Endothelial cell of umbilical vein (primary cell): ENCODE data around the gene MMP27. TPM values are rescaled to one million over a fixed set of nuclear protein-coding genes. Genes with fewer than 3 reads are reported as not detected.

ENCODE experiments used
- BruUV-seq: library from RNA; stranded (reverse); fragments of 400-500 nt; replicated peaks from 2 replicates; lab custom pipeline; 2021; lab: Mats Ljungman, UMichigan
- CTCF ChIA-PET: fragments of 300-600, 350-600 bp; sonication (Branson Sonifier 250); formaldehyde crosslinking; loops from one replicate; lab custom pipeline; 2021; ENCODE audit warnings: antibody characterized with exemption, inconsistent platforms; lab: Charles Lee
- POLR2A ChIA-PET: fragments of 300-600, 350-600 bp; sonication (Branson Sonifier 250); formaldehyde crosslinking; loops from one replicate; lab custom pipeline; 2021; ENCODE audit warnings: antibody characterized with exemption, inconsistent platforms; lab: Charles Lee
- DNase-seq: peaks from one replicate; pipeline ENCODE4 v3.0.0-alpha.2; 2011; ENCODE audit warnings: low read depth, low spot score
- FAIRE-seq: peaks from 2 replicates; lab custom pipeline; 2011; peaks lifted over from hg19 to GRCh38; lab: Jason Lieb, UNC
- H2AFZ ChIP-seq: 2 replicates; pipeline ENCODE4 v1.6.0; 2012; ENCODE audit warnings: low read depth, low read length, control low read depth, inconsistent platforms
- H3K27ac ChIP-seq: 2 replicates; pipeline ENCODE4 v1.5.1; 2011; ENCODE audit warnings: low read depth, mild to moderate bottlenecking, control low read depth, low read length, moderate library complexity; ENCODE audit not compliant: insufficient read depth
- H3K27me3 ChIP-seq, 2 experiments: 2 replicates each; pipeline versions ENCODE4 v1.6.0 to v1.6.1; 2011; ENCODE audit warnings: low read length in 2 of 2, mixed read lengths in 1 of 2; ENCODE audit not compliant: control insufficient read depth in 2 of 2, insufficient read depth in 2 of 2
- H3K36me3 ChIP-seq, 2 experiments: 2 replicates in 1 of 2; 3 replicates in 1 of 2; pipeline ENCODE4 v1.5.1; 2011; ENCODE audit warnings: low read length in 2 of 2, mild to moderate bottlenecking in 1 of 2, moderate library complexity in 1 of 2; ENCODE audit not compliant: control insufficient read depth in 2 of 2, insufficient read depth in 2 of 2; ENCODE audit errors: extremely low read depth in 1 of 2
- H3K4me1 ChIP-seq: 3 replicates; pipeline ENCODE4 v1.5.1; 2011; ENCODE audit warnings: mild to moderate bottlenecking, low read length; ENCODE audit not compliant: control insufficient read depth, insufficient read depth; ENCODE audit errors: extremely low read depth
- H3K4me2 ChIP-seq: 2 replicates; pipeline ENCODE4 v1.6.1; 2011; ENCODE audit warnings: low read length, control low read depth, mixed read lengths; ENCODE audit not compliant: insufficient read depth
- H3K4me3 ChIP-seq, 3 experiments: fragments of 200-600 bp in 1 of 3; sonication (generic), shearing (Covaris generic) in 1 of 3; replicated peaks in 1 of 3; 2 replicates each; pipeline ENCODE4 v1.5.1; 2011 to 2016; ENCODE audit warnings: control low read depth in 3 of 3, low read length in 3 of 3, mild to moderate bottlenecking in 2 of 3, inconsistent platforms in 1 of 3, low read depth in 1 of 3, moderate library complexity in 1 of 3; ENCODE audit not compliant: insufficient read depth in 1 of 3
- H3K79me2 ChIP-seq: 2 replicates; pipeline ENCODE4 v1.6.0; 2012; ENCODE audit warnings: low read length, inconsistent platforms; ENCODE audit not compliant: control insufficient read depth, insufficient read depth
- H3K9ac ChIP-seq: replicated peaks from 2 replicates; pipeline ENCODE3; 2011; ENCODE audit warnings: low read length, control low read depth; ENCODE audit not compliant: insufficient read depth; ENCODE audit errors: extremely low read depth
- H3K9me1 ChIP-seq: replicated peaks from 3 replicates; pipeline ENCODE4 v1.6.0; 2011; ENCODE audit warnings: mild to moderate bottlenecking, low read length; ENCODE audit not compliant: control insufficient read depth, insufficient read depth; ENCODE audit errors: extremely low read depth
- H3K9me3 ChIP-seq: replicated peaks from 2 replicates; pipeline ENCODE4 v1.5.1; 2012; ENCODE audit warnings: low read length, inconsistent platforms; ENCODE audit not compliant: control insufficient read depth, insufficient read depth
- H4K20me1 ChIP-seq: replicated peaks from 2 replicates; pipeline ENCODE3; 2011; ENCODE audit warnings: mild to moderate bottlenecking, low read length; ENCODE audit not compliant: control insufficient read depth, insufficient read depth; ENCODE audit errors: extremely low read depth
- EZH2 ChIP-seq: IDR thresholded peaks from 2 replicates; pipeline ENCODE4 v1.6.1; 2012; ENCODE audit warnings: borderline replicate concordance, low read depth, mild to moderate bottlenecking, moderate library complexity, low read length, inconsistent platforms; ENCODE audit not compliant: severe bottlenecking
- FOS ChIP-seq: IDR thresholded peaks from 2 replicates; pipeline ENCODE4 v1.6.1; 2011; ENCODE audit warnings: mild to moderate bottlenecking, low read length, moderate library complexity, borderline replicate concordance; ENCODE audit not compliant: insufficient read depth
- GATA2 ChIP-seq: IDR thresholded peaks from 2 replicates; pipeline ENCODE4 v1.7.0; 2011; ENCODE audit warnings: low read depth, mild to moderate bottlenecking, moderate library complexity, mixed read lengths, low read length; ENCODE audit not compliant: insufficient read length, insufficient read depth
- JUN ChIP-seq: IDR thresholded peaks from 2 replicates; pipeline ENCODE4 v1.6.1; 2011; ENCODE audit warnings: borderline replicate concordance, low read depth; ENCODE audit not compliant: insufficient read length, insufficient read depth
- MYC ChIP-seq: IDR thresholded peaks from one replicate; pipeline ENCODE4 v1.6.1; 2011; ENCODE audit warnings: mild to moderate bottlenecking, low read depth, low read length
- POLR2A ChIP-seq: IDR thresholded peaks from 2 replicates; pipeline ENCODE4 v1.6.1; 2012; ENCODE audit warnings: low read depth, mild to moderate bottlenecking, control low read depth, low read length
- POLR2AphosphoS5 ChIP-seq: IDR thresholded peaks from 2 replicates; pipeline ENCODE4 v1.6.1; 2012; ENCODE audit warnings: low read depth, mild to moderate bottlenecking, control low read depth, low read length, moderate library complexity; ENCODE audit not compliant: insufficient read depth
- dilution Hi-C: fragments of 300-500 bp; cut with MboI; formaldehyde crosslinking; loops from one replicate; pipeline ENCODE4 v1.15.0; 2019; ENCODE audit warnings: low sequenced_read_pairs; ENCODE audit not compliant: extremely low pct_ligation_motif_present
- intact Hi-C: fragments of 100-400 bp; cut with micrococcal nuclease; formaldehyde crosslinking; loops from one replicate; pipeline ENCODE4 v1.10.0; 2022
- polyA plus RNA-seq, 4 experiments: library from polyadenylated mRNA; depleted of rRNA in 3 of 4; stranded (reverse) in 3 of 4; unstranded in 1 of 4; fragments of >200 nt; gene quantifications; 2 replicates each; pipeline versions ENCODE4 v1.2.1 to v1.2.3, GENCODE V29; 2011 to 2012; ENCODE audit warnings: missing spikeins in 1 of 4
- total RNA-seq: library from RNA; stranded (reverse); gene quantifications from 2 replicates; pipeline ENCODE4 v1.2.3, GENCODE V29; 2021
- TF ChIP-seq, protein P1 (sequence below): IDR thresholded peaks from 2 replicates; pipeline ENCODE4 v1.6.1; 2011; ENCODE audit not compliant: insufficient read depth, insufficient read length
- TF ChIP-seq, protein P2 (sequence below), 2 donors: IDR thresholded peaks; 1 replicate in 1 of 2; 2 replicates in 1 of 2; pipeline ENCODE4 v1.5.1; 2011; ENCODE audit warnings: low read length in 2 of 2, mild to moderate bottlenecking in 2 of 2, moderate library complexity in 2 of 2, control low read depth in 1 of 2, inconsistent platforms in 1 of 2, low read depth in 1 of 2; ENCODE audit not compliant: insufficient read depth in 1 of 2; ENCODE audit errors: extremely low read depth in 1 of 2

Gene MMP27
- total and polyA plus RNA-seq, 2 donors (not counting 3 experiments of a cell fraction or from before 2014, with no cell fraction given): not detected

DNA sequence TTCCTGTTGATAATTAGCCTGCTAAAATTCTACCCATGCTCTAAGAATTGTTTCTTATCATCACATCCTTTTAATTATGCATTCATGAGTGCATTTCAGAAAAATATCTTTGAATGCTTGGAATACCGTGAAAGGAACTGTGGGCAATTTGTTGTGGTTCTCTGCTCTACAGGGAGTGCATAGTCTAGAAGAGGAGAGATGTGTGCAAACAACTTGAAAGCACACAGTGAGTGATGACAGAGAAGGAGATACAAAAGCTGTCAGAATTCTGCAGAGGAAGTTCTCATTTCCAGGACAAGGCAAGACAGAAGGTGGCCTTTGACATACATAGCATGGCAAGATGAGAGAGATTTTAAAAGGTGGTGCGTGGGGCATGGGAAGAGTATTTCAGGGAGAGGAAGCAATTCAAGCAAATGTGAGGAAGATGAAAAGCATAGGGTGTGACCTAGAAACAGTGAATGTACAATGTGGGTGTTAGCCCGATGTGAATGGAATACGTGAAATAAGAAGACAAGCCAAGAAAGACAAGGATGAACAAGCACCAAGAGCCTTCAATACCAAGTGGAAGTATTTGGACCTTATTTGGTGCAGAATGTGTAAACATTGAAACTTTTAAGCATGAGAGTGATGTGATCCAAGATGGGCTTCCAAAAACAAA is 14.2 kb upstream of the MMP27 start:
- no peak overlapping the region for H3K27ac ChIP-seq
- no peak overlapping the region for H2AFZ ChIP-seq
- H3K9me3 ChIP-seq: no peaks in the 10 kb centered on the region
- peaks cover 10 to 12% of the 10 kb centered on the region in 2 experiments for H3K27me3 ChIP-seq
- BruUV-seq: no TSS peak
- no peaks in the 10 kb centered on the region for H3K4me1 ChIP-seq
- H3K4me2 ChIP-seq: no peak overlapping the region
- ChIA-PET CTCF (no interaction called here), POLR2A (no interaction called here)
- H4K20me1 ChIP-seq: no peaks in the 10 kb centered on the region
- H3K79me2 ChIP-seq: no peaks in the 10 kb centered on the region
- intact Hi-C loops: no loop called here
- H3K4me3 ChIP-seq: no peak overlapping the region
- FAIRE-seq (no peak), DNase-seq (no peak)
- TF ChIP-seq, protein P1, sequence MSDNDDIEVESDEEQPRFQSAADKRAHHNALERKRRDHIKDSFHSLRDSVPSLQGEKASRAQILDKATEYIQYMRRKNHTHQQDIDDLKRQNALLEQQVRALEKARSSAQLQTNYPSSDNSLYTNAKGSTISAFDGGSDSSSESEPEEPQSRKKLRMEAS: no peak
- TF ChIP-seq MYC: no peak
- no peak for TF ChIP-seq POLR2AphosphoS5
- TF ChIP-seq EZH2: no peak
- TF ChIP-seq, protein P2, sequence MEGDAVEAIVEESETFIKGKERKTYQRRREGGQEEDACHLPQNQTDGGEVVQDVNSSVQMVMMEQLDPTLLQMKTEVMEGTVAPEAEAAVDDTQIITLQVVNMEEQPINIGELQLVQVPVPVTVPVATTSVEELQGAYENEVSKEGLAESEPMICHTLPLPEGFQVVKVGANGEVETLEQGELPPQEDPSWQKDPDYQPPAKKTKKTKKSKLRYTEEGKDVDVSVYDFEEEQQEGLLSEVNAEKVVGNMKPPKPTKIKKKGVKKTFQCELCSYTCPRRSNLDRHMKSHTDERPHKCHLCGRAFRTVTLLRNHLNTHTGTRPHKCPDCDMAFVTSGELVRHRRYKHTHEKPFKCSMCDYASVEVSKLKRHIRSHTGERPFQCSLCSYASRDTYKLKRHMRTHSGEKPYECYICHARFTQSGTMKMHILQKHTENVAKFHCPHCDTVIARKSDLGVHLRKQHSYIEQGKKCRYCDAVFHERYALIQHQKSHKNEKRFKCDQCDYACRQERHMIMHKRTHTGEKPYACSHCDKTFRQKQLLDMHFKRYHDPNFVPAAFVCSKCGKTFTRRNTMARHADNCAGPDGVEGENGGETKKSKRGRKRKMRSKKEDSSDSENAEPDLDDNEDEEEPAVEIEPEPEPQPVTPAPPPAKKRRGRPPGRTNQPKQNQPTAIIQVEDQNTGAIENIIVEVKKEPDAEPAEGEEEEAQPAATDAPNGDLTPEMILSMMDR (IDR thresholded peaks at IDR 0.05; ENCODE audit: extremely low read depth in 1 of 2, insufficient read depth in 1 of 2, low read depth in 1 of 2, low read length in 2 of 2): no peak
- no peak for TF ChIP-seq GATA2
- no peak for TF ChIP-seq JUN
- TF ChIP-seq POLR2A: no peak
- no peak for TF ChIP-seq FOS
- no peak overlapping the region for H3K9ac ChIP-seq
- H3K9me1 ChIP-seq: no peaks in the 10 kb centered on the region
- dilution Hi-C loops: no loop called here
- no peaks in the 10 kb centered on the region for H3K36me3 ChIP-seq
